Ovary (tissue), 3 donors: ENCODE results near the gene IFNE.

Source experiments
- CTCF ChIP-seq, 3 donors: fragments of 450-650 bp in 2 of 3; fragments of 200-600 bp in 1 of 3; IDR thresholded peaks; one replicate each; pipeline versions ENCODE4 v1.5.1 to v1.8.0; 2016 to 2022; ENCODE audit warnings: antibody characterized with exemption in 3 of 3, mild to moderate bottlenecking in 1 of 3
- POLR2A ChIP-seq: fragments of 450-650 bp; IDR thresholded peaks from one replicate; pipeline ENCODE4 v1.6.1; 2017; ENCODE audit warnings: antibody characterized with exemption, mild to moderate bottlenecking, moderate library complexity
- donor health status: DM: no; HTN: no; CAD: no.

- TF ChIP-seq CTCF (IDR thresholded peaks at IDR 0.05) = no peak
- TF ChIP-seq POLR2A = no peak
Measured at GRCh38 chr9:21521448-21521847, 39.3 kb upstream of the IFNE start.
